ENCODE measurements around the gene RFT1.
A peak's percentile ranks its signal among the peaks of the same experiment; 100 is the strongest.

Gene RFT1

DNA sequence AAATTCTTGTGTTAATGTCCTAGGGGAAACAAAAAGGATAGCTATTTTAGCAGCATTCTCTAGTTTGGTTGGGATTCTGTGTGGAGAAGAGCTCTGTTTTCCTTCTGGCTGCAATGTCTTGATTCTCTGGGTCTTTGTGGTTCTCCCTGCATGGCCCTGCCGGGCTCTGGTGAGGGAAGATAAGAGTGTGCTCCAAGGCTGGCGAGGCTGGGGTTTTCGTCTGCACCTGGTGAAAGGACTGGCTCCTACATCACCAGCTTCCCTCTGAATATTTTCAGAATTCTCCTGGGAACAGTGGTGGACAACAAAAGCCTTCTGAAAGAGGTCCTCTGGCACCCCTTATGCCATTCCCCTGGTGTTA, 46.3 kb downstream of the RFT1 start:
- DNase-seq, result no peak

- DNase-seq, result no peak
Measured at GRCh38 chr3:53083521-53083920, 46.7 kb downstream of the RFT1 start.

DNA sequence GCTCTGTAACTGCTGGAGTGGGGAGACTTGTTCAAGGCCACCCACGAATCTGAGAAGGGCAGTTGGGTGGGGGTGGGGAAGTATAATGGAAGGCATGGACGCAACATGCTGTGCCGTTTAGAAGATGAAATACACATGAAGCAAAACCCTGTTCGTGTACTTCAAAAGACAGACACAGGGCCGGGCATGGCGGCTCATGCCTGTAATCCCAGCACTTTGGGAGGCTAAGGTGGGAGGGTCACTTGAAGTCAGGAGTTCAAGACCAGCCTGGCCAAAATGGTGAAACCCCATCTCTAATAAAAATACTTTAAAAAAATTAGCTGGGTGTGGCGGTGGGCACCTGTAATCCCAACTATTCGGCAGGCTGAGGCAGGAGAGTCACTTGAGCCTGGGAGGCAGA, 47.5 kb downstream of the RFT1 start:
- DNase-seq, result no peak

DNA sequence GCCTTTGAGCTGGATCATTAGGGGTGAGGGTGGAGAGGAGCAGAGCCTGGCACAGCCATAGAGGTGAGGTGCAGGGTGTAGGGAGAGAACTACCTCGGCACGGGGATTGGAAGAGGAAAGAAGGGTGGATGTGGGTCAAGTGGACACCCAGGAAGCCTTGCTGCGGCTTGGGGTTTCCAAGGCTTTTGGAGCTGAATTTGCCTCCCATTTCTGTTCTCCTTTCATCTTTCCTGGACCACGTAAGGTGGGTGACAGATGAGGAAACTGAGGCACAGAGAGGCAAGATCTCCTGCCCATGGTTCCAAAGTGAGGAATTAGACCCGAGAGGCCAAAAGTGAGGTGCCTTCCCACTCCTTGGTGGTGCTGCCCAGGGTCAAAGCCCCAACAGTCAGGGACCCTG, 48.9 kb downstream of the RFT1 start:
- no peak for DNase-seq

- DNase-seq, result no peak
Measured at GRCh38 chr3:53080612-53081205, 49.5 kb downstream of the RFT1 start.

DNA sequence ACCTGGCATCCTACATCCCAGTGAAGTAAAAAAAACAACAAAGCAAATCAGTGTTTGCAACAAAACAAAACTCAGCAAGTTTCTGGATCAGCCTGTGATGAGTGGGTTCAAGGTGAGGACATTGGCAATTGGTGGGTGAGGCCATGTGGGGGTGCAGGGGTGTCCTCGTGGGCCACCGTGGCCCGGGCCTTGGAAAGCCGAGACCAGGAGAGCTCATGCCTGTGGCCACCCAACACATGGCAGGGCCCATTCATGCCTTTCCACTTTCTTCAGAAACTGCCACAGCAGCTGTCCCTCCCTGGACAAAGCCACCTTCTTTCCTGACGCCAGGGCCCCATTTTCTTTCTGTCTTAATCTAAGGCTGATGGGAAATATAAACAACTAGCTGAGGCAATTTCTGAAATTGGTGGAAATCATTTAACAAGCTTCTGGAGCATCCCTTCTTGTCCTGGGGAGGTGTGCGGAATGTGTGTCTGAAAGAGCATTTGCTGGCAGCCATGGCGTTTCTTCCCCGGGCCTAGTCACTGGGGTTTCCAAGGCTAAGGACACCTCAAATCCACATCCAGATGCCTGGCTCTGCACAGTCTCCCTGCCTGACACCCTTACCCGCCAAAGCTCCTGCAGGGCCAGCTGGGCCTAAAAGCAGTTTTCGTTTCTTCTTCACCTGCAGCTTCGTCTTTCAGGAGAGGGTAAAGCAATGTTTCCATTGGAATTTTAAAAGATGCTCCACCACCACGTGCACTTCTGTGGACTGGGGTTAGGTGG, 50.3 kb downstream of the RFT1 start:
- no peak for DNase-seq

DNA sequence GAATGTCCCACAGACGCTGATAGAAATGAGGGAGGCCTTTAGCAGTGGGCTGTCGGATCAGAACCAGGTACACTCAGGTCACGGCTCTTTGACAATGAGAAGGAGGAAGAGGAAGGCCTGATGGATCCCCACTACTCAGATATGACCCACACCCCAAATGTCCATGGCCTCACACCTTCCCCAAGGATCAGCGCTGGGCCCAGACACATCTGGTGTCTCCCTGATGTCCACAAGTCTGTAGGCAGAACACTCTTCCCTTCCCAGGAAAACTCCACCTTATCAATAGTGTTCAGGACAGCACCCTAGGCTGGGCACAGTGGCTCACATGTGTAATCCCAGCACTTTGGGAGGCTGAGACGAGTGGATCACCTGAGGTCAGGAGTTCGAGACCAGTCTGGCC, 51.1 kb downstream of the RFT1 start:
- DNase-seq, result no peak

GRCh38 chr3:53078656-53079055, 51.6 kb downstream of the RFT1 start:
- no peak for DNase-seq

GRCh38 chr3:53077476-53078220, 52.6 kb downstream of the RFT1 start:
- no peak for DNase-seq

- no peak for DNase-seq
Measured at GRCh38 chr3:53075743-53076140, 54.5 kb downstream of the RFT1 start.

GRCh38 chr3:53074761-53075742, 55.2 kb downstream of the RFT1 start:
- DNase-seq, result no peak

- DNase-seq, result no peak
Measured at GRCh38 chr3:53074366-53074696, 55.9 kb downstream of the RFT1 start.

GRCh38 chr3:53073553-53074365, 56.5 kb downstream of the RFT1 start:
- DNase-seq, result no peak

- DNase-seq, result peak; percentile 66 to 81 (median 79)
Measured at GRCh38 chr3:53072653-53073552, 57.3 kb downstream of the RFT1 start.

DNA sequence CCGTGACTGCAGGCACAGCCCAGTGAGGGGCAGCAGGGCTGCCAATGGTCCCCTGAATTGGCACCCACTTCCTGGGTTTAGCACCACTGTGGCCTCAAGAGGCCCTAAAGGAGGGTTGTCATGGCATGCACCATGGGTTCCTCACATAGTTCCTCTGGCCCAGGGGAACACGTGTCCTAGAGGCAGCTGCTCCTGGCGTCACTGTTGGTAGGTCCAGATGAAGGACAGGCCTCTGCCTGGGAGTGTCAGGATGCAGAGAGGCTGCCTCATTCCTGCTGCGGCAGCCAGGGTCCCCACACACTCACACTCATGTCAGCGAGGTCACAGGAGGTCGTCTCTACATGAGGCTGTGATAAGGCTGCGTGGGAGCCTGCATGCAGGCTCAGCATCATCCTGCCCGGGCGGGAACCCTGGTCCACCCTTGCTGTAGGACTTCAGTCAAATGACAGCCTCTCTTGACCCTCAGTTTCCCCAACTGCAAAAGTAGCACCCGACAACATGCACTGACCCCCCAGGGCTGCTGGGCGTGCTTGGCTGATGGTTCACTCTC, 58.3 kb downstream of the RFT1 start:
- no peak for DNase-seq

DNA sequence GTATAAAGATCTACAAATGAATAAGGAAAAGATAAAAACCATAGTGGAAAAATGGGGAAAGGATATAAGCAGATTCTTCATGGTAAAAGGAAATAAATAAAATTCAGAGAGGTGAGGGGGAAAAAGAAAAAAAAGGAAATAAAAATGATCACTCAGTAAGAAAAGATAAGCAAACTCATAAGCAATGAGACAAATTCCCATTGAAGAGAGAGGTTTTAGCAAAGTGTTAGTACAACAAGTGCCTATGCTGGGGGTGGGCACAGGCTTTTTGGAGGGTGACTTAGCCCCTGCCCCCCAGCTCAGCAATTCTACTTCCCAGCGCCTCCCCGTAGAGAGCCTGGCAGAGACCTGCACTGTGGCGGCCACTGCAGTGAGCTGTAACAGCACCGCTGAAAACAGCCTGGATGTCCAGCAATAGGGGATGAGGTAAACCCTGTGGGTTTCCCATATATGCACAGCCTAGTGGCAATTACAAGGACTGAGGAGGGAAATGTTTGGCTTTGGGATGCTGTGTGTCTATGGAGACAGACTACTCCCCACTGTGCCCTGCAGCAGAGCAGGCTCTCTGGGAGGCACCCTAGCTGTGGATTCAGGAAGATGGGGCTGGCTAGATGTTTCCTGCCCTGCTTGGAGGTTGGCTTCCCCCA, 60.7 kb downstream of the RFT1 start:
- no peak for DNase-seq

- DNase-seq, result no peak
Measured at GRCh38 chr3:53068176-53068575, 62.1 kb downstream of the RFT1 start.

DNA sequence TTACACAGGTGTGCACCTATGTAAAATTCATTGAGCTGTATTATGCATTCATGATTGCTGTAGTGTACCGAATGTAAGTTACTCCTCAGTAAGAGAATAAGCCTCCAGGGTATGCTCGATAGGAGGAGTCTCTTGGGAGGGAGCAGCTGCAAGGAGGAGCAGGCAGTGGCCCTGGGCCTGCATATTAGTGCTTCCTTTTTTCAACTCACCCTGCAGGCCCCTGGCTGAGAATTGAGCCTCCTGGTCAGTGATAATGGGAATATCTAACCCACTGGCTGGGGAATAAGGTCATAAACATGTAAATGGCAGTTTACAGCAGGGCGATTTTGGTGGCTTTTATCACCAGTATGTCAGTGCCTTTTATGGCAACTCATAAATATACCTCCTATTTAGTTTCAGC, 62.7 kb downstream of the RFT1 start:
- DNase-seq, result no peak

DNA sequence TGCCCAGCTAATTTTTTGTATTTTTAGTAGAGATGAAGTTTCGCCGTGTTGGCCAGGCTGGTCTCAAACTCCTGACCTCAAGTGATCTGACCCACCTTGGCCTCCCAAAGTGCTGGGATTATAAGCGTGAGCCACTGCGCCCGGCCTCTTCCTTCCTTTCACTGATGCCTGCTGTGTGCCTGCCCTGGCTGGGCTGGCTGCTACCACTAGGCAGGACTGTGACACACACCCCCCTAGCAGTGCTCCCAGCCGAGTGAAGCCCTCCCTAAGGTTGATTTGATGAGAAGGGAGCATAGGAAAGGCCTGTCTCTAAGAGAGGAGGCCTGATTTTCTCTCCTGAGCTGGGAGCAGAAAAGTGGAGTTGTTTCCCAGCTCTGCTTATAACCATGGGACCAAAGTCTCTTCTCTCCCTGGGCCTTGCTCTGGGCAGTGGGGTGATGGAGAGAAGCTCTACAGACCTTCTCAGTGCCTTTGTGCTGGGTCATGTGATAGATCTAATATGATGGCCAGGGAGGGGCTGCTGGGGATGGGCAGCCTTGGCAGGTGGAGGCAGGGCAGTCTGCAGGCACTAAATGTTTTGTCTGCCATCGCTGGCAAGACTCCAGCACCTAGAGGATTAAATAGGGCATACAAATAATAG, 64.3 kb downstream of the RFT1 start:
- no peak for DNase-seq

DNA sequence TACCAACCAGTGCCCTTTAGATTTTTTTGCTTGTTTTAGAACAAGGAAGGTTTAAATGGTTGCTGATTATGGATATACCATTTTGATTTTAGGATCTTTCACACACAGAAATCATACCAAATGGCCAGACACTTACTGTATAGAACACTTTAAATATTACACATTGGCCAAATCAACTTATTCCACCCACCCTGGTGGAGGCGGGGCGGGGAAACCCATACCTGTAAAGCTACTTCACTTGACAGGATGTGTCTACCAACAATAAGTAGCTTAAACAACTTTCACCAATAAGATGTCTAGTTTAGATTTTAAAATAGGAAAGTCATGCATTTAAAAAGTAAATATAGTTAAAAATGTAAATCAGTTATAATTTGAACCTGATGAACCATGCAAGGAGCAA, 67.3 kb downstream of the RFT1 start:
- no peak for DNase-seq

All from activated CD4-positive, CD25-positive, alpha-beta regulatory T cell (primary cell).